Kidney (tissue), 14 donors: ENCODE measurements around the gene C1orf74. TPM values are rescaled to one million over a fixed set of nuclear protein-coding genes. Genes with fewer than 3 reads are reported as not detected.

ENCODE experiments used
- DNase-seq, 5 donors: peaks; one replicate each; pipeline ENCODE4 v3.0.0-alpha.2; 2013 to 2020
- FAIRE-seq: peaks from 2 replicates; lab custom pipeline; 2012; peaks lifted over from hg19 to GRCh38; lab: Jason Lieb, UNC
- H3K27ac ChIP-seq, 2 donors: one replicate each; pipeline ENCODE4 v1.7.0; 2013; ENCODE audit warnings: low read depth in 2 of 2, low read length in 2 of 2, inconsistent platforms in 1 of 2
- H3K27me3 ChIP-seq: one replicate; pipeline ENCODE4 v1.7.1; 2013; ENCODE audit warnings: low read length, inconsistent platforms; ENCODE audit not compliant: control insufficient read depth, insufficient read depth
- H3K36me3 ChIP-seq, 3 donors: one replicate each; pipeline versions ENCODE4 v1.7.0 to v1.7.1; 2013; ENCODE audit warnings: low read length in 3 of 3, control low read depth in 1 of 3, inconsistent platforms in 1 of 3; ENCODE audit not compliant: insufficient read depth in 3 of 3, control insufficient read depth in 2 of 3
- H3K4me1 ChIP-seq, 3 donors: one replicate each; pipeline versions ENCODE4 v1.7.0 to v1.7.1; 2013; ENCODE audit warnings: low read length in 3 of 3, inconsistent platforms in 1 of 3, low read depth in 1 of 3; ENCODE audit not compliant: control insufficient read depth in 2 of 3, insufficient read depth in 2 of 3
- H3K4me3 ChIP-seq, 3 donors: one replicate each; pipeline versions ENCODE4 v1.7.0 to v1.8.1; 2013; ENCODE audit warnings: low read length in 3 of 3, control low read depth in 1 of 3, inconsistent platforms in 1 of 3
- H3K9ac ChIP-seq, 3 donors: one replicate each; pipeline versions ENCODE4 v1.7.0 to v1.7.1; 2013; ENCODE audit warnings: low read length in 3 of 3, control low read depth in 1 of 3, inconsistent platforms in 1 of 3
- H3K9me3 ChIP-seq, 3 donors: one replicate each; pipeline versions ENCODE4 v1.7.0 to v1.7.1; 2013; ENCODE audit warnings: low read length in 3 of 3, control low read depth in 1 of 3, inconsistent platforms in 1 of 3; ENCODE audit not compliant: control insufficient read depth in 2 of 3, insufficient read depth in 1 of 3
- CTCF ChIP-seq: IDR thresholded peaks from 3 replicates; pipeline ENCODE4 v1.5.1; 2012; ENCODE audit warnings: mild to moderate bottlenecking, moderate library complexity, borderline replicate concordance; ENCODE audit not compliant: insufficient read depth; ENCODE audit errors: extremely low read depth
- intact Hi-C: fragments of 100-400 bp; cut with DNase I; formaldehyde crosslinking; loops from one replicate; pipeline ENCODE4 v1.11.1; 2022
- polyA plus RNA-seq: library from polyadenylated mRNA; stranded (reverse); fragments of 350-450 nt; fragmentation: Illumina TruSeq; extraction: RNeasy Lipid Tissue Mini Kit (QIAGEN cat#74804); gene quantifications from one replicate; pipeline ENCODE4 v1.2.3, GENCODE V29; 2014; ENCODE audit warnings: low read depth, low replicate concordance; ENCODE audit not compliant: insufficient read depth
- total RNA-seq: library from RNA; stranded (reverse); fragmentation: NEBNext Ultra II Directional; extraction: Animal tissue kit (Norgen Biotek cat#: 25700); gene quantifications from one replicate; pipeline ENCODE4 v1.2.1, GENCODE V29; 2021
- donor health status: control.
- donor health status: control.
- donor health status: control.
- donor health status: control.
- donor health status: control.
- donor health status: DM: yes; HTN: yes; CAD: no.
- donor health status: Normal renal cell carcinoma (clear cell type).

C1orf74 gene
- total and polyA plus RNA-seq, 2 donors from 2014 or later: 2.5 TPM

GRCh38 chr1:209809611-209810010, 25.3 kb upstream of the C1orf74 start:
- no peak for TF ChIP-seq CTCF
- FAIRE-seq: no peak
- no peak overlapping the region for H3K9ac ChIP-seq

GRCh38 chr1:209808059-209808581, 23.8 kb upstream of the C1orf74 start:
- H3K9me3 ChIP-seq: no peaks in the 10 kb centered on the region
- H3K36me3 ChIP-seq: no peaks in the 10 kb centered on the region
- intact Hi-C loops: no loop called here
- H3K9ac ChIP-seq: no peak overlapping the region
- DNase-seq (peak in 1 of 5 donors; percentile 80), FAIRE-seq (no peak)
- peaks cover 0 to 5% (median 3%) of the 10 kb centered on the region in 3 donors for H3K4me1 ChIP-seq
- no peak overlapping the region for H3K27ac ChIP-seq
- TF ChIP-seq CTCF: no peak
- no peak overlapping the region for H3K4me3 ChIP-seq
- H3K27me3 ChIP-seq: no peaks in the 10 kb centered on the region

More at GRCh38 chr1:209809611-209810010, 25.3 kb upstream of the C1orf74 start:
- peaks cover 0 to 5% (median 2%) of the 10 kb centered on the region in 3 donors for H3K4me1 ChIP-seq
- H3K9me3 ChIP-seq: no peaks in the 10 kb centered on the region
- no peaks in the 10 kb centered on the region for H3K36me3 ChIP-seq
- no peak overlapping the region for H3K27ac ChIP-seq
- intact Hi-C loops: no loop called here
- no peaks in the 10 kb centered on the region for H3K27me3 ChIP-seq
- H3K4me3 ChIP-seq: no peak overlapping the region
- DNase-seq: no peak

- Histone ChIP-seq H3K9ac (no peak overlapping the region), H3K4me3 (no peak overlapping the region), H3K27me3 (no peaks in the 10 kb centered on the region), H3K4me1 (peaks cover 0 to 7% (median 3%) of the 10 kb centered on the region in 3 donors), H3K27ac (no peak overlapping the region), H3K9me3 (no peaks in the 10 kb centered on the region), H3K36me3 (no peaks in the 10 kb centered on the region)
- FAIRE-seq (no peak), DNase-seq (no peak)
- TF ChIP-seq CTCF: no peak
- intact Hi-C loops: no loop called here
Observed at GRCh38 chr1:209807509-209807908, 23.1 kb upstream of the C1orf74 start.
